HepG2 (cell line): ENCODE data around the gene SEPTIN12. TPM values are rescaled to one million over a fixed set of nuclear protein-coding genes. Genes with fewer than 3 reads are reported as not detected.

Experiments used
- ATAC-seq: fragments of 200-7000 bp; cut with Tn5 transposase; 3 replicates; pipeline ENCODE4 v1.9.1; 2020; ENCODE audit warnings: mild to moderate bottlenecking, moderate library complexity
- BruUV-seq: library from RNA; stranded (reverse); fragments of 400-500 nt; replicated peaks from 2 replicates; lab custom pipeline; 2021; lab: Mats Ljungman, UMichigan
- CTCF ChIA-PET: fragments of 300-600 bp; formaldehyde crosslinking; extraction: SDS; loops from one replicate; lab custom pipeline; 2021; ENCODE audit warnings: low total read pairs, inconsistent platforms, low intra/inter-chr PET ratio; lab: Yijun Ruan, JAX
- POLR2A ChIA-PET: fragments of 350-600 bp; sonication (Branson Sonifier 250); formaldehyde crosslinking; loops from one replicate; lab custom pipeline; 2020; ENCODE audit warnings: antibody characterized with exemption, inconsistent platforms; lab: Yijun Ruan, JAX
- DNase-seq: peaks from one replicate; pipeline ENCODE4 v3.0.0-alpha.2; 2015; ENCODE audit warnings: low spot score
- FAIRE-seq: peaks from 3 replicates; lab custom pipeline; 2011; peaks lifted over from hg19 to GRCh38; lab: Jason Lieb, UNC
- H2AFZ ChIP-seq: one replicate; pipeline ENCODE4 v1.6.1; 2011; ENCODE audit warnings: low read length, inconsistent platforms
- H3K27ac ChIP-seq: fragments of 300-600 bp; 3 replicates; pipeline ENCODE4 v1.8.0; 2011; ENCODE audit warnings: mixed run types, mild to moderate bottlenecking, mixed read lengths, low read length, inconsistent platforms; ENCODE audit not compliant: insufficient read depth; ENCODE audit errors: extremely low read length
- H3K27me3 ChIP-seq, 2 experiments: fragments of 200-600 bp in 1 of 2; 2 replicates in 1 of 2; 3 replicates in 1 of 2; pipeline versions ENCODE4 v1.6.0 to v1.8.0; 2011; ENCODE audit warnings: low read length in 2 of 2, mild to moderate bottlenecking in 2 of 2, moderate library complexity in 2 of 2, inconsistent platforms in 1 of 2; ENCODE audit not compliant: insufficient read depth in 2 of 2, control insufficient read depth in 1 of 2
- H3K36me3 ChIP-seq, 2 experiments: fragments of 200-600 bp in 1 of 2; replicated peaks in 1 of 2; 2 replicates in 1 of 2; 3 replicates in 1 of 2; pipeline versions ENCODE4 v1.5.1 to v1.8.0; 2011; ENCODE audit warnings: low read length in 2 of 2, inconsistent platforms in 1 of 2; ENCODE audit not compliant: insufficient read depth in 2 of 2, control insufficient read depth in 1 of 2
- H3K4me1 ChIP-seq: 2 replicates; pipeline ENCODE4 v1.5.1; 2012; ENCODE audit warnings: low read length, inconsistent platforms; ENCODE audit not compliant: insufficient read depth
- H3K4me2 ChIP-seq: 2 replicates; pipeline ENCODE4 v1.6.0; 2011; ENCODE audit warnings: low read depth, low read length, inconsistent platforms
- H3K4me3 ChIP-seq, 3 experiments: fragments of 200-600 bp in 1 of 3; sonication (generic), shearing (Covaris generic) in 1 of 3; replicated peaks in 1 of 3; 2 replicates each; pipeline ENCODE4 v1.5.1; 2011 to 2016; ENCODE audit warnings: low read length in 3 of 3, inconsistent platforms in 2 of 3, low read depth in 2 of 3, mild to moderate bottlenecking in 2 of 3, control low read depth in 1 of 3, mixed read lengths in 1 of 3; ENCODE audit not compliant: insufficient read depth in 1 of 3
- H3K79me2 ChIP-seq: one replicate; pipeline ENCODE4 v1.6.1; 2011; ENCODE audit warnings: low read length, inconsistent platforms; ENCODE audit not compliant: insufficient read depth
- H3K9ac ChIP-seq: 2 replicates; pipeline ENCODE4 v1.6.0; 2011; ENCODE audit warnings: mild to moderate bottlenecking, low read depth, low read length, inconsistent platforms; ENCODE audit not compliant: insufficient read depth
- H3K9me3 ChIP-seq: 2 replicates; pipeline ENCODE4 v1.5.1; 2012; ENCODE audit warnings: mild to moderate bottlenecking, low read length
- H4K20me1 ChIP-seq: 2 replicates; pipeline ENCODE4 v1.6.0; 2011; ENCODE audit warnings: inconsistent platforms, mild to moderate bottlenecking, low read length, moderate library complexity; ENCODE audit not compliant: insufficient read depth
- CSRNP2 ChIP-seq: sonication (generic); formaldehyde crosslinking; conservative IDR thresholded peaks from 2 replicates; pipeline ENCODE4 v1.8.0; 2022; ENCODE audit warnings: low read depth, missing genetic modification reagents
- ELF4 ChIP-seq: sonication (generic); formaldehyde crosslinking; IDR thresholded peaks from 2 replicates; pipeline ENCODE4 v1.5.0; 2020; ENCODE audit warnings: missing genetic modification reagents, mild to moderate bottlenecking, moderate library complexity, borderline replicate concordance
- HES4 ChIP-seq: sonication (generic); formaldehyde crosslinking; IDR thresholded peaks from 2 replicates; pipeline ENCODE4 v1.9.0; 2021; ENCODE audit warnings: mild to moderate bottlenecking, missing genetic modification reagents, borderline replicate concordance
- KLF12 ChIP-seq: sonication (generic); formaldehyde crosslinking; IDR thresholded peaks from 2 replicates; pipeline ENCODE4 v1.4.0; 2020; ENCODE audit warnings: missing genetic modification reagents, borderline replicate concordance
- PAWR ChIP-seq: sonication (generic); formaldehyde crosslinking; IDR thresholded peaks from 2 replicates; pipeline ENCODE4 v1.4.0; 2020; ENCODE audit warnings: missing genetic modification reagents, mild to moderate bottlenecking, borderline replicate concordance
- TCF7L2 ChIP-seq: IDR thresholded peaks from 2 replicates; pipeline ENCODE4 v1.6.1; 2011; ENCODE audit warnings: mild to moderate bottlenecking, low read depth, low read length, moderate library complexity
- ZBTB8A ChIP-seq: sonication (generic); formaldehyde crosslinking; IDR thresholded peaks from 2 replicates; pipeline ENCODE4 v1.4.0; 2020; ENCODE audit warnings: mild to moderate bottlenecking, low read depth, missing genetic modification reagents, borderline replicate concordance
- ZFY ChIP-seq: sonication (generic); formaldehyde crosslinking; IDR thresholded peaks from 2 replicates; pipeline ENCODE4 v1.4.0; 2020; ENCODE audit warnings: missing genetic modification reagents
- ZMYM3 ChIP-seq: sonication (generic); formaldehyde crosslinking; IDR thresholded peaks from 2 replicates; pipeline ENCODE4 v1.5.1; 2020; ENCODE audit warnings: mild to moderate bottlenecking, missing genetic modification reagents
- ZNF549 ChIP-seq: sonication (generic); formaldehyde crosslinking; IDR thresholded peaks from 2 replicates; pipeline ENCODE4 v1.5.0; 2020; ENCODE audit warnings: missing genetic modification reagents
- ZNF564 ChIP-seq: sonication (generic); formaldehyde crosslinking; IDR thresholded peaks from 2 replicates; pipeline ENCODE4 v1.8.1; 2023; ENCODE audit warnings: mild to moderate bottlenecking, missing genetic modification reagents
- ZSCAN22 ChIP-seq: sonication (generic); formaldehyde crosslinking; IDR thresholded peaks from 2 replicates; pipeline ENCODE4 v1.4.0; 2020; ENCODE audit warnings: mild to moderate bottlenecking, missing genetic modification reagents
- ZSCAN30 ChIP-seq: sonication (generic); formaldehyde crosslinking; IDR thresholded peaks from 2 replicates; pipeline ENCODE4 v1.5.0; 2020; ENCODE audit warnings: mild to moderate bottlenecking, missing genetic modification reagents
- WGBS: methylation state at CpG from one replicate; pipeline ENCODE4 v1.1.6; 2017; ENCODE audit warnings: low lambda C conversion rate; 5-methylcytosine and 5-hydroxymethylcytosine counted together
- in situ Hi-C: cut with HindIII; loops from 2 replicates; pipeline ENCODE4 v1.10.0; 2017; ENCODE audit warnings: low pct_unique_long_range_greater_than_20kb; ENCODE audit not compliant: extremely low pct_ligation_motif_present
- intact Hi-C: fragments of 100-400 bp; cut with micrococcal nuclease; formaldehyde crosslinking; loops from one replicate; pipeline ENCODE4 v1.10.0; 2022; ENCODE audit not compliant: unreplicated experiment
- polyA plus RNA-seq, 8 experiments: library from polyadenylated mRNA; depleted of rRNA in 3 of 8; stranded (reverse) in 7 of 8; unstranded in 1 of 8; fragments of >200 nt; fragmentation: Illumina TruSeq in 4 of 8; extraction: Trizol in 4 of 8; gene quantifications; 2 replicates each; pipeline versions ENCODE4 v1.2.1 to v1.2.3, GENCODE V29; 2011 to 2016; ENCODE audit warnings: low read depth in 4 of 8, missing spikeins in 1 of 8, mixed read lengths in 1 of 8; ENCODE audit not compliant: insufficient read depth in 1 of 8
- total RNA-seq, 5 experiments: library from RNA; depleted of rRNA; stranded (reverse); fragments of >200 nt; fragmentation: Illumina TruSeq; extraction: Trizol; gene quantifications; 2 replicates each; pipeline ENCODE4 v1.2.3, GENCODE V29; 2016; ENCODE audit warnings: low read depth in 1 of 5
- TF ChIP-seq, protein P1 (sequence below), 2 experiments: fragments of 450-650 bp in 1 of 2; sonication (generic) in 1 of 2; formaldehyde crosslinking in 1 of 2; IDR thresholded peaks; 2 replicates each; pipeline versions ENCODE4 v1.6.1 to v1.8.0; 2016 to 2022; ENCODE audit warnings: antibody characterized with exemption in 1 of 2, mild to moderate bottlenecking in 1 of 2, missing genetic modification reagents in 1 of 2

Gene SEPTIN12
- total and polyA plus RNA-seq, 2 of the 13 experiments (the other 11 are each of a cell fraction or from before 2014, with no cell fraction given) = 0.22 TPM; not detected in 1

- TF ChIP-seq PAWR (CRISPR knock-in tag) (no peak), ZSCAN30 (no peak), ZNF564 (no peak)
Measured at GRCh38 chr16:4811773-4812172, 23.6 kb upstream of the SEPTIN12 start (continued).

- no peak overlapping the region for H2AFZ ChIP-seq
- H3K4me1 ChIP-seq = no peaks in the 10 kb centered on the region
- in situ Hi-C loops (no loop called here), intact Hi-C loops (no loop called here)
- H3K79me2 ChIP-seq = no peaks in the 10 kb centered on the region
- ChIA-PET CTCF (no interaction called here), POLR2A (no interaction called here)
- ATAC-seq (no peak; the same call in 1 of the 3 replicates), DNase-seq (no peak), FAIRE-seq (no peak)
- 95% methylated on average over 3 of the region's 3 CpGs for WGBS
- H3K27ac ChIP-seq = no peak overlapping the region
- H3K9ac ChIP-seq = no peak overlapping the region
- BruUV-seq = no TSS peak
- no peaks in the 10 kb centered on the region for H4K20me1 ChIP-seq
- no peak overlapping the region for H3K4me2 ChIP-seq
- H3K36me3 ChIP-seq = peaks cover 20 to 65% of the 10 kb centered on the region in 2 experiments
- H3K4me3 ChIP-seq = no peak overlapping the region
- H3K27me3 ChIP-seq = no peaks in the 10 kb centered on the region
- H3K9me3 ChIP-seq = no peaks in the 10 kb centered on the region
- TF ChIP-seq ELF4 (no peak), ZSCAN22 (no peak), TCF7L2 (no peak), ZFY (CRISPR knock-in tag) (no peak), KLF12 (no peak), ZBTB8A (CRISPR knock-in tag) (no peak), ZMYM3 (CRISPR knock-in tag) (no peak), HES4 (CRISPR knock-in tag) (no peak), ZNF549 (CRISPR knock-in tag) (no peak), CSRNP2 (CRISPR knock-in tag) (no peak)
- TF ChIP-seq, protein P1, sequence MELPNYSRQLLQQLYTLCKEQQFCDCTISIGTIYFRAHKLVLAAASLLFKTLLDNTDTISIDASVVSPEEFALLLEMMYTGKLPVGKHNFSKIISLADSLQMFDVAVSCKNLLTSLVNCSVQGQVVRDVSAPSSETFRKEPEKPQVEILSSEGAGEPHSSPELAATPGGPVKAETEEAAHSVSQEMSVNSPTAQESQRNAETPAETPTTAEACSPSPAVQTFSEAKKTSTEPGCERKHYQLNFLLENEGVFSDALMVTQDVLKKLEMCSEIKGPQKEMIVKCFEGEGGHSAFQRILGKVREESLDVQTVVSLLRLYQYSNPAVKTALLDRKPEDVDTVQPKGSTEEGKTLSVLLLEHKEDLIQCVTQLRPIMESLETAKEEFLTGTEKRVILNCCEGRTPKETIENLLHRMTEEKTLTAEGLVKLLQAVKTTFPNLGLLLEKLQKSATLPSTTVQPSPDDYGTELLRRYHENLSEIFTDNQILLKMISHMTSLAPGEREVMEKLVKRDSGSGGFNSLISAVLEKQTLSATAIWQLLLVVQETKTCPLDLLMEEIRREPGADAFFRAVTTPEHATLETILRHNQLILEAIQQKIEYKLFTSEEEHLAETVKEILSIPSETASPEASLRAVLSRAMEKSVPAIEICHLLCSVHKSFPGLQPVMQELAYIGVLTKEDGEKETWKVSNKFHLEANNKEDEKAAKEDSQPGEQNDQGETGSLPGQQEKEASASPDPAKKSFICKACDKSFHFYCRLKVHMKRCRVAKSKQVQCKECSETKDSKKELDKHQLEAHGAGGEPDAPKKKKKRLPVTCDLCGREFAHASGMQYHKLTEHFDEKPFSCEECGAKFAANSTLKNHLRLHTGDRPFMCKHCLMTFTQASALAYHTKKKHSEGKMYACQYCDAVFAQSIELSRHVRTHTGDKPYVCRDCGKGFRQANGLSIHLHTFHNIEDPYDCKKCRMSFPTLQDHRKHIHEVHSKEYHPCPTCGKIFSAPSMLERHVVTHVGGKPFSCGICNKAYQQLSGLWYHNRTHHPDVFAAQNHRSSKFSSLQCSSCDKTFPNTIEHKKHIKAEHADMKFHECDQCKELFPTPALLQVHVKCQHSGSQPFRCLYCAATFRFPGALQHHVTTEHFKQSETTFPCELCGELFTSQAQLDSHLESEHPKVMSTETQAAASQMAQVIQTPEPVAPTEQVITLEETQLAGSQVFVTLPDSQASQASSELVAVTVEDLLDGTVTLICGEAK (IDR thresholded peaks at IDR 0.05) = no peak
- TF ChIP-seq, protein P1 (CRISPR knock-in tag; IDR thresholded peaks at IDR 0.05) = no peak
Measured at GRCh38 chr16:4811242-4811641, 23.1 kb upstream of the SEPTIN12 start.
